ENCODE measurements around the gene PIP5KL1. TPM values are rescaled to one million over a fixed set of nuclear protein-coding genes. Genes with fewer than 3 reads are reported as not detected.
A peak's percentile ranks its signal among the peaks of the same experiment; 100 is the strongest.

The PIP5KL1 gene
- total RNA-seq, 6 experiments from 2014 or later = 1.7 to 3.1 (median 2.1) TPM

DNA sequence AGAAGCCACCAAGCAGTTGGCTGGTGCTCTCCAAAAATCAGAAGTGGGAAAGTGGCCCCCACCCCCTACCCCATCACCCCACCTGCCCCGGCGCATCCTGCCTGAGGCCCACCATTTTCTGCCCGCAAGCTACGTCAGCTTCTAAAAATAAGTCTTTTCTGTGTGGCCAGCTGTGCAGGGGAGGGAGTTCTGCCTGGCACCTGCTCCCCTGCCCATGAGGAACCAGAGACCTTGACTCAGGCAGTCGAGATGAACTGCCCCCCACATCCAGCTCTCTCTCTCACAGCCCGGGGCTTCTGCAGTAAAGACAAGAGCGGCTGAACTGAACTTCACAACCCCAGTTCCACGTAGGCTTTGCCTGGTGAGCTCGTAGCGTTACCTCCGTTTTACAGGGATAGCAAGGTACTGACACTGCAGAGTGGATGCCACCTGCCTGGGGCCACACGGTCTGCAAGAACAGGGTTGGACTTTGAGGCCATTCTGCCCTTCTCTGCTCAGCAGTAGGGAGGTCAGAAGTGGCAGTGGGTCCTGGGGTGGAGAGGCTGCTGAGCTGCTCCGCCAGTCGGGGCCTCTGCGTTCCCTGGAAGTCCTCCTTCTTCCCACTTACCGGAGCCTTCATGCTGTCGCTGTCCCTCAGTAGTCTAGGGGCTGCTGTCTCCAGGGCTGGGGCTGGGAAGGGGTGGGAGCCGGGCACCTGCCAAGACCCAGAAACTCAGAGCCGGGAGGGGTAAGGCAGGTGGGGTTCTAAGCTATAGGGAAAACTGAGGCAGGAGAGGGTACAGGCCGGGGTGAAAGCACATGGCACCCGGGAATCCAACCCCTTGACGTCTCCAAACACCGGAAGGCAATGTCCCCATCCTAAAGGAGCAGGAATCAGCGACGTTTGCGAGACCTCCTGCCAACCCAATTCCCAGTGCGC is 14.5 kb downstream of the PIP5KL1 start:
- TF ChIP-seq, protein P1, sequence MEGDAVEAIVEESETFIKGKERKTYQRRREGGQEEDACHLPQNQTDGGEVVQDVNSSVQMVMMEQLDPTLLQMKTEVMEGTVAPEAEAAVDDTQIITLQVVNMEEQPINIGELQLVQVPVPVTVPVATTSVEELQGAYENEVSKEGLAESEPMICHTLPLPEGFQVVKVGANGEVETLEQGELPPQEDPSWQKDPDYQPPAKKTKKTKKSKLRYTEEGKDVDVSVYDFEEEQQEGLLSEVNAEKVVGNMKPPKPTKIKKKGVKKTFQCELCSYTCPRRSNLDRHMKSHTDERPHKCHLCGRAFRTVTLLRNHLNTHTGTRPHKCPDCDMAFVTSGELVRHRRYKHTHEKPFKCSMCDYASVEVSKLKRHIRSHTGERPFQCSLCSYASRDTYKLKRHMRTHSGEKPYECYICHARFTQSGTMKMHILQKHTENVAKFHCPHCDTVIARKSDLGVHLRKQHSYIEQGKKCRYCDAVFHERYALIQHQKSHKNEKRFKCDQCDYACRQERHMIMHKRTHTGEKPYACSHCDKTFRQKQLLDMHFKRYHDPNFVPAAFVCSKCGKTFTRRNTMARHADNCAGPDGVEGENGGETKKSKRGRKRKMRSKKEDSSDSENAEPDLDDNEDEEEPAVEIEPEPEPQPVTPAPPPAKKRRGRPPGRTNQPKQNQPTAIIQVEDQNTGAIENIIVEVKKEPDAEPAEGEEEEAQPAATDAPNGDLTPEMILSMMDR (IDR thresholded peaks at IDR 0.05) = no peak
- no peaks in the 10 kb centered on the region for H3K27me3 Mint-ChIP-seq (ENCODE audit: insufficient read depth)
- H3K27ac Mint-ChIP-seq = peak overlapping the region; percentile 59
- H3K36me3 Mint-ChIP-seq (ENCODE audit: low read depth) = peaks cover under 1% of the 10 kb centered on the region; the same call in 1 of the 2 replicates
- DNase-seq = no peak
- H3K4me3 Mint-ChIP-seq = peak overlapping the region; percentile 90
- H3K4me1 Mint-ChIP-seq (ENCODE audit: low read depth) = peaks cover 53% of the 10 kb centered on the region
- no peaks in the 10 kb centered on the region for H3K9me3 Mint-ChIP-seq

- Mint-ChIP-seq H3K27me3 (ENCODE audit: insufficient read depth) (no peaks in the 10 kb centered on the region), H3K4me3 (no peak overlapping the region), H3K36me3 (ENCODE audit: low read depth) (peaks cover 7% of the 10 kb centered on the region), H3K27ac (no peak overlapping the region), H3K4me1 (ENCODE audit: low read depth) (peaks cover 55% of the 10 kb centered on the region), H3K9me3 (no peaks in the 10 kb centered on the region)
- TF ChIP-seq, protein P1 (IDR thresholded peaks at IDR 0.05) = no peak
- DNase-seq = no peak
Observed at GRCh38 chr9:127915325-127915752, 15.2 kb downstream of the PIP5KL1 start.

GRCh38 chr9:127913682-127914081 is 16.9 kb downstream of the PIP5KL1 start:
- no peak for DNase-seq
- H3K27me3 Mint-ChIP-seq (ENCODE audit: insufficient read depth) = no peaks in the 10 kb centered on the region
- peaks cover 7% of the 10 kb centered on the region for H3K36me3 Mint-ChIP-seq (ENCODE audit: low read depth)
- H3K27ac Mint-ChIP-seq = no peak overlapping the region
- H3K9me3 Mint-ChIP-seq = no peaks in the 10 kb centered on the region
- peaks cover 38% of the 10 kb centered on the region for H3K4me1 Mint-ChIP-seq (ENCODE audit: low read depth)
- TF ChIP-seq, protein P1 (IDR thresholded peaks at IDR 0.05) = no peak
- no peak overlapping the region for H3K4me3 Mint-ChIP-seq

DNA sequence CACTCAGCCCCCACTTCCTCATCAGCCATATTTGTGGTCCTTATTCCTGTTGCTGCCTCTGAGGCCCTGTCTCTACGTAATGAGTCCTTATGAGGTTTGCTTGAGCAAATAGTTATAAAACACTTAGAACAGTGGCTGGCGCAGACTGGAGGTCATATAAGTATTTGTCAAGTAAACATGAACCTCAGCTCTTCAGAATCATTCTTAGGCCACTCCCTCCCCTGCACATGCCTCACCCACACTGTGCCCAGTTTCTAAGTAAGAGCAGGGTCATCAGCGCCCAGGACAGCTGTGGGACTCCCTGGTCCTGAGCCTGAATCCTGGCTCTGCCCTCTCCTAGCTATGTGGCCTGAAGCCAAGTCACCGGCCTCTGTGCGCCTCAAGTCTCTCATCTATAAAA is 17.7 kb downstream of the PIP5KL1 start:
- Mint-ChIP-seq H3K4me3 (no peak overlapping the region), H3K27ac (no peak overlapping the region), H3K36me3 (ENCODE audit: low read depth) (peaks cover 7% of the 10 kb centered on the region), H3K9me3 (no peaks in the 10 kb centered on the region), H3K27me3 (ENCODE audit: insufficient read depth) (no peaks in the 10 kb centered on the region), H3K4me1 (ENCODE audit: low read depth) (peaks cover 30% of the 10 kb centered on the region)
- TF ChIP-seq, protein P1 (IDR thresholded peaks at IDR 0.05) = no peak
- no peak for DNase-seq

DNA sequence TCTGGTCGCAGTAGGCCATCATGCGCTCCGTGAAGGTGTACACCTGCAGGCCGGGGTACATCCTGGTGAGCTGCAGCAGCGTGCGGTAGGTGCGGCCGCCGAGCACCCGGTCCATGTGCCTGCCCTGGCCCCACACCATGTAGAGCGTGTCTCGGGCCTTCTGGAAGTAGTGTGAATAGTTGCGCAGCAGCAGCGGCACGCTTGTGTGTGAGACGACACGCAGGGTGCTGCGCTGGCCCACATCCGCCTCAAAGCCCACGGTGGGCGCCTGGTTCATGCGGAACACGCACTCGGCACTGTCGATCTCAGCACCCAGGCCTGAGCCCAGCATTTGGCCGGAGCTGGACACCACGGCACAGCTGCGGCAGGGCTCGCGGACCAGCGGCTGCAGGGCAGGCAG is 18.3 kb downstream of the PIP5KL1 start:
- Mint-ChIP-seq H3K36me3 (ENCODE audit: low read depth) (peaks cover 7% of the 10 kb centered on the region), H3K27me3 (ENCODE audit: insufficient read depth) (no peaks in the 10 kb centered on the region), H3K4me1 (ENCODE audit: low read depth) (peaks cover 24% of the 10 kb centered on the region), H3K9me3 (no peaks in the 10 kb centered on the region), H3K4me3 (no peak overlapping the region), H3K27ac (no peak overlapping the region)
- TF ChIP-seq, protein P1 (IDR thresholded peaks at IDR 0.05) = no peak
- DNase-seq = no peak
